ENCODE data around the gene MUC22.
"Not testable (repeated sequence)": the region's sequence is repeated elsewhere in the genome, so short reads cannot be mapped to it uniquely, and the experiment has no call there.

- not testable (repeated sequence) for TF ChIP-seq CTCF (conservative IDR thresholded peaks at IDR 0.05; ENCODE audit: low read depth, low read length); EZH2 (IDR thresholded peaks at IDR 0.05; ENCODE audit: low read length, unreplicated experiment)
Observed at GRCh38 chr6:31067891-31068668, 57.8 kb downstream of the MUC22 start.
